SIG-M5 treated with dmso at 0.1 percent for 504 hours (cell line): Measurements from ENCODE around the gene MRPS6.

Experiments
- DNase-seq: peaks from one replicate; lab custom pipeline; 2025; ENCODE audit not compliant: unreplicated experiment; lab: John Stamatoyannopoulos, UW

The MRPS6 gene

GRCh38 chr21:34177919-34178567 lies 104.7 kb downstream of the MRPS6 start:
- DNase-seq, result no peak

DNA sequence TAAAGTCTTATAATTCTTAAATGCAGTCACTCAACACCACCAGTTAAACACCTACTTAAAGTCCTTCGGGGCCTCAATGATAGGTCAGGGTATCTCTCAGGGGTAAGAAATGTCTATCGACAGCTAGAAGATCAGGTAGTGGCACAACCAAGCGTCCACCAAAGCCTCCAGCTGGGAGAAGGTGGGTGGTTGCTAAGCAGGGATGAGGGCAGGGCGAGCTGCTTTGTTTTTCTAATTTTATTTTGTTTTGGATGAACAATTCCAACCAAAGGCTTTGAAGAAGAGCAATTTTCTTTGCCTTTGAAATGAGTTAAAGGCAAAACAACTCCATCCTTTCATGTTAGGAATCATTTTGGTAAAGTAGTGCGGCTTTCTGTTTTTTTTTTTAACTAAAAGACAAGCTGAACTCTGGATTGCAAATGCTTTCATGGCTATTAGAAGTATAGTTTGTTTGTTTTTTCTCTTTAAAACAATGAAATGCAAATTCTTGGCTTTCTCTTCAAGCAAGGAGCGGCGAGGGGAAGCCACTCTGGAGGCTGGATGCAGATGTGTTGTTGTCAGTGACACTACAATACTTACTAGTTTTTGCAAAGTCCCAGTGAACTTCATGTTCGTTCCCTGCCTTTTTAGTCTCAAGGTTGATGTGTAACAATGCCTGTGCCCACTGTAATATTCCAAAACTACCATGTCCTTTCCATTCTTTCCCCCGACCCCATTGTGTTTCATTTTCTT lies 106.0 kb downstream of the MRPS6 start:
- DNase-seq, result no peak

DNA sequence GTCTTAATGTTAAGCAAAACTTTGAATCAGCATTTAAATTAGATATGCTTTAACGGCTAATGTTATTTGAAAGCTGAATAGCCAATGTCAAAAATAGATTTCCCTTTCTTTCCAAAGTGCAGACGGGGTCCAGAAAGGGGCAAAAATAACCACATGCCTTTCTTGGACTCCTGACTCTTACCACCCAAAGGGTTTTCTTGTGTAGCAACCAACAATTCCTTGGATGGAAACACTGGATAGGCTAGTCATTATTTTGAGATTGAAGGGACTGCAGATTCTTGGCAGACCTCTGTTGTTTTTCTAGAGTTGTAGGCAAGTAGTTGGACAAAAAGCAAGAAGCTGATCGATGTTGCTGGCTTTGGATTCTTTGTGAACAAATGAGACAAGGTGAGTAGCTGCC lies 107.0 kb downstream of the MRPS6 start:
- DNase-seq, result no peak

- DNase-seq, result no peak
Measured at GRCh38 chr21:34180826-34181359, 107.5 kb downstream of the MRPS6 start.

DNA sequence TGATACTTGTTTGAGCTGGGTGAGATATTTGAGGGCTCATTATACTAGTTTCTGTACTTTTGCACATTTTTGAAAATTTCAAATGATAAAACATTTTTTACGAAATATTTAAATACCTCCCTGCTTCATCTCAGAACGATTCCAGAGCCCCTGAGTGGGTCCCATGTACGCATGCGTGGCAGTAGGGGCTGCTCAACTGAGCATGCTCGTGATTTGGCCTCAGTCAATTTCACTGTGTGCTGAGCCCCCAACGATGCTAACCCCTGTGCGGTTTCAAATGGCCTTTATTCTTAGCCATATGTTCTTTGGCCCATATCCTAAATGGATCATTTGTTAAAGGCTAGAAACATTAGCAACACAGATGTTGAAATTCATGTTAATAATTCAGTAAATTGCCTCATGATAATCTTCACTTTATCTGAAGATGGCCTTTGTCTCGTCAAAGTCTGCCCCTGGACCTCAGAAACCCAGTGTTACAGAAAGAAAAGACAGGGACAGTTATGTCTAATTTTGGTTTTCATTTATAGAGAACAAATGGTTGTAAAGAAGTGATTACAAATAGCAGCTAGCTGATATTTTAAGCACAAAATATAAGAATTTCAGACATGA lies 108.2 kb downstream of the MRPS6 start:
- no peak for DNase-seq

GRCh38 chr21:34182436-34182835 lies 109.1 kb downstream of the MRPS6 start:
- no peak for DNase-seq

- no peak for DNase-seq
Measured at GRCh38 chr21:34183331-34183928, 110.1 kb downstream of the MRPS6 start.

GRCh38 chr21:34184232-34184631 lies 110.9 kb downstream of the MRPS6 start:
- DNase-seq, result no peak

GRCh38 chr21:34185026-34185750 lies 111.8 kb downstream of the MRPS6 start:
- no peak for DNase-seq

GRCh38 chr21:34186109-34186719 lies 112.8 kb downstream of the MRPS6 start:
- DNase-seq, result no peak

DNA sequence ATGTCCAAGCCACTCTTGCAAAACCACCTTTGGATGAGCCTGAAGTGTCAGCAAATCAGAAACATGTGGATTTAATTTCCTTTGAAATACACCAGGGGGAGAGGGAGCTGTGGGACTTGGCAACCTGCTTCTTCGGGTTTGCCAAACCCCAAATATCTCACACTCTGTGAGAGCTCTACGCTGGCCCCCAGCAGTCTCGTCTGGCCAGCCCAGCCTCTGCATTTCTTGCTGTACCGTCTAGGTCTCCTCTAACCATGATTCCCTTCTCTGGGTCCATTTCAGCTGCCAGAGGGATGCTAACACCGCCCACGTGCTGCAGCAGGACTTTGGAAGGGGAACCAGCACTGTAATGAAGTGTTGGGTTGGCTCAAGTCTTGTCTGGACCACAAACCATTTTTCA lies 114.6 kb downstream of the MRPS6 start:
- no peak for DNase-seq

DNA sequence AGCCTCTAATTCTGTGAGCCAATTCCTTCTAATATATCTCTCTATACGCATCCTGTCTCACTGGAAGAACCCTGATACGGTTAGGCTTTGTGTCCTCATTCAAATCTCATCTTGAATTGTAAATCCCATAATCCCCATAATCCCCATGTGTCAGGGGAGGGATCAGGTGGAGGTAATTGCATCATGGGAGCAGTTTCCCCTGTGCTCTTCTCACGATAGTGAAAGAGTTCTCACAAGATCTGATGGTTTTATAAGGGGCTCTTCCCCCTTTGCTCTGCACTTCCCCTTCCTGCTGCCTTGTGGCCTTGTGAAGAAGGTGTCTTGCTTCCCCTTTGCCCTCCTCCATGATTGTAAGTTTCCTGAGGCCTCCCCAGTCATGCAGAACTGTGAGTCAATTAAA lies 116.1 kb downstream of the MRPS6 start:
- no peak for DNase-seq

DNA sequence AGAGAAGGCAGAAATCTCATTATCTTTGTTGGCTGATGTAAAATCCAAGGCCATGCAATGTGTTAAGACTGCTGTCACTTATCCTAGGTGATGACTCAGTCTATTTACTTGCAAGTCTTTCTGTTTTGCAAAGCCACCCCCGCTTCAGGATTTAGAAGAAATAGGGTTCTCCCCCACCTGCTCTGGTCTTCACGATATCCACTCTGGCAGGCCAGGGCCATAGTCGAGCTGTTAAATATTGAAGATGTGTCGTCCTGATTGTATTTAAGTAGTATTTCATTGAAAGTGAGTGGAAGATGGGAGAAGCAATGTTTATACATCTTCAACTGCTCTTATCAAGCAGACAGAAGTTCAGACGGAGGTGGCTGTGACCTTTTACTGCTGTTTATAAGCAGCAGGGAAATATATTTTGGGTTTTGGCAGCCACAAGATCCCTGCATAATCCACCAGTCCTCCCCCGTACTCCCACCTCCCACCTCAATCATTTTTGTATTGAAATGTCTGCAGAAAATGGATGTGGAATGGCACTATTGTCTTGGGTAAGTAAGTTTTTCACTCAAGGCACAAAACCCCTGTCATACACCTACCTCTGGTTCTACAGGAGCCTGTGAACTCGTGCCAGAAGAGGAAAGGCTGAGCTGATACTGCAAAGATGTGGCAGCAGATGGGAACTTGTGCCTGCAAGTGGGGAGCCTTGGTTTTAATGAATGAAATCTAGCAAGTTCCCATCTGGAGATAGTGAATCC lies 117.4 kb downstream of the MRPS6 start:
- DNase-seq, result no peak

GRCh38 chr21:34191876-34192275 lies 118.5 kb downstream of the MRPS6 start:
- no peak for DNase-seq
